K562 treated with DMSO at 1 percent for 24 hours (cell line): ENCODE results near the gene RNU1-1. TPM values are rescaled to one million over a fixed set of nuclear protein-coding genes. Genes with fewer than 3 reads are reported as not detected.

ENCODE experiments used
- total RNA-seq: library from RNA; unstranded; fragments of 300-600 nt; gene quantifications from 2 replicates; pipeline ENCODE4 v1.2.3, GENCODE V29; 2022; ENCODE audit warnings: low read depth; ENCODE audit not compliant: insufficient read depth

Gene RNU1-1
- not detected in 2 replicates for total RNA-seq

GRCh38 chr1:16514107-16515055 is at the start of gene RNU1-1:
Gene RNU1-1 (minus strand): TSS chr1:16514285.

Other genes with a start within 250 kb of the RNU1-1 start
- gene FBXO42, start 161.8 kb downstream of the RNU1-1 start, total RNA-seq, result 21.7 and 27.7 TPM in 2 replicates
- 134 and 138 TPM in 2 replicates for gene SZRD1, start 147.0 kb downstream of the RNU1-1 start, total RNA-seq
- 0.82 TPM in 1 of 2 replicates, not detected in the other for gene SPATA21, start 76.9 kb downstream of the RNU1-1 start, total RNA-seq
- gene NECAP2, start 73.6 kb downstream of the RNU1-1 start, total RNA-seq, result 81.2 and 83.3 TPM in 2 replicates
- gene NBPF1, start 99.3 kb upstream of the RNU1-1 start, total RNA-seq, result 37.3 and 54.5 TPM in 2 replicates
- not detected in 2 replicates for gene RNU1-3, start 152.7 kb upstream of the RNU1-1 start, total RNA-seq
- not detected in 2 replicates for gene RNU1-4, start 226.2 kb upstream of the RNU1-1 start, total RNA-seq